Activated CD4-positive, alpha-beta T cell treated with anti-CD3 and anti-CD28 coated beads for 4 hours (primary cell): ENCODE measurements around the gene TNNC1.

ENCODE experiments used
- DNase-seq, 2 donors: peaks; one replicate each; pipeline ENCODE4 v3.0.0-alpha.2; 2020

TNNC1 gene

DNA sequence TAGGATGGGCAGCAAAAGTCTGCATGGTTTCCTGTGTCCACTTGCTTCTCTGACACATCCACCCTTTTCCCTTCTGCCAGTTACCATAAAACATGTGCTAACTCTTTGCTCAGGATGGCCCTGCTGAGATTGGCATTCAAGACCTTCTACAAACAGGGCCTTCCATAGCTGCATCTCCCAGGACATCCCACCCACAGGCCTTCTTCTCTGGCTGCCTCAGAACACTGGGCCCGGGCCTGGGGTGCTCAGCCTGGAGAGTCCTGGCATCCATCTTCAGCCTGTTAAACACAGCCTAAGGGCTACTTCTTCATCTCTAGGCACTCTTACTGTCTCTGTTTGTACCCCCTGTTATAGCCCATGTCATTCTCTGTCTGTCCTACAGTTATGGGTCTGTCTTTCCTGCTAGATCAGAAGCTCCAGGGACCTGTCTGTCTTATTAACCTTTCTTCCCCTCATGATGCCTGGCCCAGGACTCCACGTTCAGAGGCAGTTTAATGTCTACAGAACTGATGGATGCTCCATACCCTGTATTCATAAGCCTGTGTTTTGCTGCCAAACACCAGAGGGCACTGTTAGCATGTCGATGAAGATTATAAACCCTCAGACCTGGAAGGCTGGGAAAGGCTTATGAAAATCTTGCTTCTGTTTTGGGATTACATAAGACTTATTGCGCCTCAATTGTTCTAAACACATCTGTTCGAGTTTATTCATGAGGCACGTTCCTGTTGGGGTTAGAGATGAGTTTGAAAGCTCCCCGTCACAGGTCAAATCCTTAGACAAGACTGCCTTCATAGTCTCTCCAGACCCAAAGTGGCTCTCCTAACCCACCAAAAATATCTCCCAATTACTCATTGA is 25.5 kb downstream of the TNNC1 start:
- peak in 1 of 2 donors; percentile 31 for DNase-seq

DNA sequence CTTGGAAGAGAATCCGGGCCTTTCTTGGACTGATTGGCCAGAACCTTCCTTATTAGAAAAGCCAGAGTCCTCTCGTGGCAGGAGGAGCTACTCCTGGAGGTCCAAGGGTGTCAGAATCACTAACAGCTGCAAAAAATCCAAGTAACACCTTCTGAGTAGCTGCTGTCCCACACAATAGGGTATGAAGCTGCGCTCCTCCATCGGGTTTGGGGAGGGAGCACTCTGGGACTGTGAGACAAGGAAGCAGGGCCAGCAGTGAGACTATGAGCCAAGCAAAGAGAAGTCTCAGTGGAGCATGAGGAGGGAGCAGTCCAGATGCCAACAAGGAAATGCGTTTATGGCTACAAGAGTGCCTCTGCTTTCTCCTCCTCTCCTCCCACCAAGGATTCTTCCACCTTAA is 30.7 kb downstream of the TNNC1 start:
- no peak for DNase-seq

DNA sequence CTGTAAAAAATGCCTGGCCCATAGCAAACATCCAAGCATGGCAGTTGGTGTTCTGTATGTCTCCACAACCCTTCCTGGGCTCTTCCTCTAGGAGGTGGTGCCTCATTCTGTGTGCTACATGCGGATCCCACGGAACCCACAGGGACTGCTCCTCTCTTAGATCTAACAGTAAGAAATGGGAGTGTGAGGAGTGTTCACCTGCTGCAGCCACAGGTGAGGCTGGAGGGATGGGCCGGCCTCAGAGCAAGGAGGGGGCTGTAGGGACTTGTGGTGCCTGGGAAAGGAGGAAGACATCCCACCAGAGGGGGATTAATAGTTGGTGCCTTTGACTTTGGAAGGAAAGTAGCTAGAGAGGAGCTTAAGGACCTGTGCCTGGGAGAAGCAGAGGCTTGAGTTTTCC is 31.2 kb downstream of the TNNC1 start:
- DNase-seq = no peak

DNA sequence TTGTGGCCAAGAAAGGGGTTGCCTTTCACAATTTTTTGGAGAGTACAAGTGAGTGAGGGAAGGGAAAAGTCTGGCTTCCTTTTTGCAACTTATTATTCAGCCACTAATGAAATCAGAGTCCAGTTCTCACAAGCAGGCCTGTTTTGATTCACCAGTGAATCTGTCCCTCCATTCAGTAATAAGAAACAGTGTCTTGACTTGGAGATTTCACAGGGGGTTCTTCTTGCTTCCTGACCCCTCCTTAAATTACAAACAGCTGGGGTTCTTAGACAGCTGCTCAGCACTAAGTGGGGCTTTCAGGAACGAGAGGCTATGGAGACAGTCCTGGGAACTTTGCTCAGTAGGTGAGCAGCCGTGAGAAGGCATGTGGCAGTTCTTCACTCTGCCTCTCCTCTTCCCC is 33.5 kb downstream of the TNNC1 start:
- DNase-seq = no peak

DNA sequence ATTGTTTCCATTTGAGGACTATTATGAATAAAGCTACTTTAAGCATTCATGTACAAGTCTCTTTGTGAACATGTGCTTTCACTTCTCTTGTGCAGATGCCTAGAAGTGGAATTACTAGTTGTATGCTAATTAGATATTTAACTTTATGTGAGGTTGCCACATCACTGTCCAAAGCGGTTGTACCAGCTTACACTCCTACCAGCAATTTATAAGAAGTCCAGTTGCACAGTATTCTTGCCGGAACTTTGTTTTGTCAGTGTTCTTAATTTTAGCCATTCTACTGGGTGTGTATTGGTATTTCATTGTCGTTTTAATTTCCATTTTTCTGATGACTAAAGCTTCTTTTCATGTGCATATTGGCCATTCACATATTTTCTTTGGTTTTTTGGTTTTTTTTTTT is 38.0 kb downstream of the TNNC1 start:
- no peak for DNase-seq

DNA sequence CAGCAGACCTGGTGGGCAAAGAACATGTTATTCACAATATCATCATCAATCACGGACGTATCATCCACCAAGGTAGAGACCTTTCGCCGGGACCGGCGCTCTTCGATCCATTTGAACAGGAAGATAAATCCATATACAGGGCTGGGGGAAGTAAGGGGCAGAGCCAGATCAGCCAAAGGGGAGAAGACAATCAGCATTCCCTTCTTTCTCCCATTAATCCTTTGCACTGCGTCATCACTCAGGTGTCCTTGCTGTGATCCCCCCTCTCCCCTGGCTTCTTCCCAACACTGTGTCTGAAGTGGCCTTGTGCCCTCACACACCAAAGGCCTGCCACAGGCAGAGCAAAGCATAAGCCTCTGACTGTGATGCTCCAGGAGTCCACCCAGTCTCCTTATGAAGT is 45.4 kb downstream of the TNNC1 start:
- no peak for DNase-seq

DNA sequence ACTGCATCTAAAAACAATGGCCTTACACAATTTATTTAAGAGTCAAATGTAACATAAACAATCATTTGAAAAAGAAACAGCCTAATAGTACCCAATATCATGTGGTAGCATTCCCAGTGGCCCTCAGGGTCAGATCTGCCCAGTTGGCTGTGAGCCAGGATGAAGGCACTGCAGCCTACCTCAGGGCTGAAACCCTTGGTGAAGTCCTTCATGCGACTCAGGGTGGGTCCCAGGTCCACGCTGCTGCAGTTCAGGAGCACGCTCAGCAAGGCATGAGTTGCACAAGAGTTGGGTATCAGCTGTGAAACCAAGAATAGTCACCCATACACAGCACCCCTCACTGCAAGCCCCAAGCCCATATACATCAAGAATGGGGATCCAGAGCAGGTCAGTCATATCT is 46.1 kb downstream of the TNNC1 start:
- no peak for DNase-seq

DNA sequence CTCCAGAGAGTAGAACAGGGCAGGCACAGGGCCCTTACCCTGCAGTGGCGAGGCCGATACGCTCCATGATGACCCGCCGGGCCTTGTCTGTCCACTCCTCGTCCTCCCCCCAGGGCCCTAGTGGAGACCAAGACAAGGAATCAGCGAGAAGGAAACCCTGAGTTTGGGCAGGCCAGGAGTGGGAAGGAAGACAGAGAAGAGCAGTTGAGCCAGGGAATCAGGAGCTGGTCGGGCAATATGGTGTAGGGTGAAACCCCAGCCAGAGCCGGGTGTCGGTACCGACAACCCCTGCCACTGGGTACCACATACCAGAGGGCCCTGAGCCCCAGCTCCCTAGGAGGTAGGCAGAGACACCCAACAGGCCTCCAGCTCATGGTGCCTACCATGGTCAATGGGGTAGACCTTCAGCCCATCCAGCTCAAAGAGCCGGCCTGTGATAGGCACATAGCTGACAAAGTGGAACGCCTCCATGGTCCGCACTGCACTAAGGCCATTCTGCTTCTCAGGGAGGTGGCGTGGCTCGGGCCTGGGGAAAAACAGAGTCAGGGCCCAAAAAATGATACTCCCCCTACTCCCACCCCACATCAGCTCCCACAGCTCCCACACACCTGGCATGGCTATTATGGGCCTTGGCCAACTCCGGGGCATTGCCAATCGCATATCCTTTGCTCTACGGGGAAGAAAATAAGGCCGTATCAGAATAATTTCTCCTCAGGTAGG is 46.9 kb downstream of the TNNC1 start:
- DNase-seq = no peak

DNA sequence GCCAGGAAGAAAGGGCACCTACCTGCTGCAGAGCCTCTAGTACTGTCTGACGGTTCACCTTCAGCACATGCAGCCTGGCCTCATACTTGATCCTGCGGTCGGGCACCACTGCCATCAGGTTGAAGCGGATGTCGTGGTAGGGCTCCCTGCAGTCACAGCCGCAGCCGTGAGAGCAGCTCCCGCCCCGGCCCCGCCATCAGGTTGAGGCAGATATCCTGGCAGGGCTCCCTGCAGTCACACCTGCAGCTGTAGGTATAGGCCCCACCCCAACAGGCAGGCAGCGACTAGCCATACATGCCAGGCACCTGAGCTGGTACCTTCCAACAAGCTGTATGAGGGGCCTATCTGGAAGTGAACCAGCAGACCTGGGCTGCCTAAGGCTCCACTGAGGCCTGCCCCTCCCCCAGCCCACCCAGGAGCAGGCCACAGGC is 47.6 kb downstream of the TNNC1 start:
- DNase-seq = no peak

DNA sequence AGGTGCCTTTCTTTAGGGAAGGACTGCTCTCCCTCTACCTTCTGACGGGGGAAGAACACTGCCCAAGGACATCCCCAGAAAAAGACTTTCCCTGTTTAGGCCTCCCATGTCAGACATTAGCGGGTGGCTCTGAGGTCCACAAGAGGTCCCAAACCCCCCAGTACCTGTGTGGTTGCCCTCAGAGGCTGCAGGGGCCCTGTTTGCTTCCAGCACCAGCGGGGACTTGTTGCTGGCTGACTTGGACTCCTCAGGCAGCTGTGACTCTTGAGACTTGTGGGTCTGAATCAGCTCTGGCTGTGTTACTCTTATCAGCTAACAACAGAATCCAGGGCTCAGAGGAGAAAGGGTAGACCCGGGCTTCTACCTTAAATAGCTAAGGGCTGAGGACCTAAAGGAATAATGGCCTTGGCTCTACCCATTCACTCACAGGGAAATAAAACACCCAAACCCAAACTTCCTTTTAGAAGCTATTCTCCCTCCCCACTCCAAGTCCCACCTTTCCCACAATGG is 48.2 kb downstream of the TNNC1 start:
- DNase-seq = no peak

DNA sequence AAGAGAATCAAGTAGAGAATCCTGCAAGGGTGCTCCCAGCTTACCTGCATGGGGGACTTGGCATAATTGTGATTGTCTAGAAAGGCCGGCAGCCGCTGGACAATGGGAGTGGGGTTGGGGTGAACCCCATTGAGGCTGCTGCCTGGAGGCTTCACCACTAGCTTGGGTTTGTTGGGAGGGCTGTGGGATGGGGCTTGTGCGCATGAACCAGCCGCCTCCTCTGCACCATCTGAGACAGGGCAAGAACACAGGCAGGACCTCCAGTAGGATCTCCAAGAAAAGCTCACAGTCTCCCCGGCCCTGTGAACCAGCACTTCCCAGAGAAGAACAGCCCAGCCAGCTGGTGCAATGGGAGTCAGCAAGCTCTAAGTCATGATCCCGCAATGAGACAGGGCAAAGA is 48.8 kb downstream of the TNNC1 start:
- no peak for DNase-seq

DNA sequence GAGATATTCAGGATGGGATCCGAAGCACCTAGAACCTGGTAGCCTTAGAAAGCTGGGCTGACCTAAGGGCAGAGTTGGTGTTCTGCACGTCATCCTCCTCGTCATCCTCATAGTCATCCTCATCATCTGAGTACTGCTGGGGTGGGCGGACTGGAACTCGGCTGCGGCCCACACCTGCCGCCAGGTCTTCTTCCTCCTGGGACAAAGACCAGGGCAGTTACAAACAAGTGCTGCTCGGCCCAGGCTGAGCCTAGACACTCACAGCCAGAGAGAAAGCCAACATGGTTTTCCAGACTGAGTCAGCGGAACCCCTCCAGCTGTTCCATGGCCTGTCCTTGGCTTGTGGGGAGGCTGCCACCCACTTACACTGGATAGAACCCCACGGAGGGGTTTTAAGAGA is 49.5 kb downstream of the TNNC1 start:
- DNase-seq = no peak

DNA sequence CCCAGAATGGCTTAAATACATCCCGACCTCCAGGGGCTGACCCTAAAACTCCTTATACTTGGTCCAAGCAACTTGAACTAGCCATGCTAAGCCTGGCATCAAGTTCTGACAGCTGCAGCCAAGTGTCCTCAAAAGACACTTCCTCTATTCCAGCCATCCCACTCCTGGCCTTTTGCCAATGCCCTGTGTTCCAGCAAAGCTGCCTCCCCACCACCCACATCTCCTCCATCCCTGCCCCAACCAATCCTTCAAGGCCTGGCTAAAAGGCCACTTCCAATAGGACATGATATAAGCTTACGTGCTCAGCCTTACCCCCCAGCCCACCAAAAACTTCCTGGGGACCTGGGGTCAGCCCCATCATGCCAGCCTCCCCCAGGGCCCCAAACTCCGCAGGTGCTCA is 49.9 kb downstream of the TNNC1 start:
- DNase-seq = no peak

DNA sequence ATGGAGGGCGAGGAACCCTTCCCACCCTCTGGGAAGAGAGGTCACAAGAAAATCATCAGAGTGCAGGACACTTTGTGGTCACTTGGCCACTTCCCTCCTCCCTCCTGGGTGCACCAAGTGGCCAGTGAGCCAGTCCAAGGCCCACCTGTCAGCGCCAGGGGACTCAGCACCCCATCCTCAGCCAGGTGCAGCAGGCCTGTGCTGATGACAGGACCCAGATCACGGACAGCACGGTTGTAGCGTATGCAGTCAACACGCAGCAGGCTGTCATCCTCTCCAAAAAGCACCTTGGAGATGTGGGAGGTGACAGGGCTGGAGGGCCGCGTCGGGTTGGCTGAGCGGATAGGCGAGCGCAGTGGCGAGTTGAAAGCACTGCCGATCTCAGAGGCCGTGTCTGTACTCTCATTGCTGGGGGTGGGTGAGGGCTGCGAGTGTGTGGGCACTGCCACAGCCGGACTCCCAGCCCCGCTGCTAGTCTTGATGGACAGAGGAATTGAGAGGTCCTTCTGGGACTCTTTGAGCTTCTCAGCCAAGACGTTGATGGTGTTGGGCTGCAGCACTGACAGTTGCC is 50.5 kb downstream of the TNNC1 start:
- DNase-seq = no peak

DNA sequence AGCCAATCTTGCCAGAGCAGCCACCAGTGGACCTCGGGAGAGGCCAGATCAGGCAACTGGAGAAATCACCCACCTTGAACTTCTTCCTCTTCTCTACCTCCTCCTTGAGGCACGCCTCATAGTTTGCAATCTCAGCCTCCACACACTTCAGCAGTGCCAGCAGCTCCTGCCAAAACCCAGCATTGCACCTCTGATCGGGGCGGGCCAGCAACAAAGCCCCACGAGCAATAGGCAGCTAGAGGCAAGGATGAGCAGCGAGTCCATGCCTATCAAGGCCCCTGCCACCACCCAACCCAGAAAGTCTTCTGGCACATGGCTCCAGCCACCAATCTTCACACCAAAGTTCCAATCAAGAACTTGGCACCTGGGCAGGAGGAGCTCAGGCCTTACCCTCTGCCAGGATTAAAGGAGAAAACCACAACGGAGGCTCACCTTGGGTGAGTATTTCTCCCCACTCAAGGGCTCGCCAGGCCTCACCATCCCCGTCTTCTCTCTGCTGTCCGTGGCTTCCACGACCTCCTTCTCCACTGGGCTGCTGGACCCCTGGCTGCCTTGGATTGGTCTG is 51.1 kb downstream of the TNNC1 start:
- no peak for DNase-seq

DNA sequence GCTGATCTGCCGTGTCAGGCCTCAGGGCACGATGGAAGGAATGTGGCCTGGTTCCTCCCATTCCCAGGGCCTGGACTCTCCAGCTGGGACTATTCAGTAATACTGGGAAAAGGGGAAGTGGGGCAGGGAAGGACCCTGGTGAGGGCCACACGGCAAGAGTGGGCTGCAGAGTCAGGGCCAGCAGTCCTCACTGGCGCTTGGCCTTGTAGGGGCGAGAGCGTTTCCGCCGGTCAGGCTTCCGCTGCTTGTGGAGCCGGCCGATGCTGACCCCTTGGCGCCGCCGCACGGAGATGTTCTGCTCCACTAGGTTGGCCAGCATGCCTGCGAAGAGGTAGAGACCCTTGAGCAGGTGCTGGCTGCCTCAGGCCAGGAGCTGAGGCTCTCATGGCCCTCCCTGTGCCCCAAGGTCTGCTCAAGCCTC is 51.7 kb downstream of the TNNC1 start:
- DNase-seq = no peak

DNA sequence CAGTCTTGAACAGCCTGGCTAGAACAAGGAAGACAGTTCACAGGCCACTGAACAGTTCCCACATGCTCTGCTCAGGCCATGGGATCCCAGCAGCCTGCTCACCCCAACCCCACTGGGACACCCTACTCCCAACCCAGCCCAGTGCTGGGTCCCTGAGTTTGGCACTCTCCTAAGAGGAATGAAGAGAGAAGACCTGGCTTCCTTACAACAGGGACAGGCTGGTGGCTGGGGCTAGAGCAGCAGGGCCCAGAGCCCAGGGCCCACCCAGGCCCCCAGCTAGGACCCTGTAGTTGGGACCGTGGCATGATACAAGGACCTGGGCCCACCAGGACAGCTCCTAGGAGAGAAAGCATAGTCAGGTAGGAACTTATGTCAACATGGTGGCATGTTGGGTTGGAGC is 52.3 kb downstream of the TNNC1 start:
- DNase-seq = no peak
